Stimulated activated naive CD8-positive, alpha-beta T cell treated with anti-CD3 and anti-CD28 coated beads, Interleukin-15, Interleukin-2, amounts not matched to agents 100 ng/mL and 50 ng/mL, for 24 hours (primary cell): ENCODE results near the gene RADIL.

Experiments used
- H3K27ac Mint-ChIP-seq: one replicate; pipeline ENCODE4 v1.8.0; 2021; ENCODE audit warnings: mild to moderate bottlenecking, mixed read lengths
- H3K27me3 Mint-ChIP-seq: one replicate; pipeline ENCODE4 v1.8.0; 2021; ENCODE audit warnings: mixed read lengths
- H3K36me3 Mint-ChIP-seq: one replicate; pipeline ENCODE4 v1.8.0; 2021; ENCODE audit warnings: low read depth, mixed read lengths
- H3K4me1 Mint-ChIP-seq: one replicate; pipeline ENCODE4 v1.8.0; 2021; ENCODE audit warnings: low read depth, mixed read lengths
- H3K4me3 Mint-ChIP-seq: one replicate; pipeline ENCODE4 v1.8.0; 2021; ENCODE audit warnings: mild to moderate bottlenecking, mixed read lengths
- H3K9me3 Mint-ChIP-seq: one replicate; pipeline ENCODE4 v1.8.0; 2021; ENCODE audit warnings: mixed read lengths

The RADIL gene

GRCh38 chr7:4849390-4849789 lies 34.1 kb downstream of the RADIL start:
- H3K27me3 Mint-ChIP-seq = peaks cover 17% of the 10 kb centered on the region
- no peaks in the 10 kb centered on the region for H3K36me3 Mint-ChIP-seq
- no peaks in the 10 kb centered on the region for H3K9me3 Mint-ChIP-seq
- H3K27ac Mint-ChIP-seq = no peak overlapping the region
- H3K4me1 Mint-ChIP-seq = peaks cover 18% of the 10 kb centered on the region
- no peak overlapping the region for H3K4me3 Mint-ChIP-seq

- Mint-ChIP-seq H3K4me3 (no peak overlapping the region), H3K4me1 (peaks cover 5% of the 10 kb centered on the region)
These were observed 37.8 kb downstream of the RADIL start for GRCh38 chr7:4845740-4846142.

GRCh38 chr7:4842319-4843064 lies 41.0 kb downstream of the RADIL start:
- peaks cover 5% of the 10 kb centered on the region for H3K4me1 Mint-ChIP-seq
- H3K36me3 Mint-ChIP-seq = no peaks in the 10 kb centered on the region
- no peak overlapping the region for H3K27ac Mint-ChIP-seq
- H3K4me3 Mint-ChIP-seq = no peak overlapping the region
- H3K27me3 Mint-ChIP-seq = peaks cover 11% of the 10 kb centered on the region
- H3K9me3 Mint-ChIP-seq = no peaks in the 10 kb centered on the region

More at GRCh38 chr7:4845740-4846142, 37.8 kb downstream of the RADIL start:
- Mint-ChIP-seq H3K36me3 (no peaks in the 10 kb centered on the region), H3K27ac (no peak overlapping the region), H3K9me3 (no peaks in the 10 kb centered on the region), H3K27me3 (peaks cover 17% of the 10 kb centered on the region)

- Mint-ChIP-seq H3K4me1 (peaks cover 5% of the 10 kb centered on the region), H3K27me3 (peaks cover 11% of the 10 kb centered on the region), H3K36me3 (no peaks in the 10 kb centered on the region), H3K9me3 (no peaks in the 10 kb centered on the region), H3K27ac (no peak overlapping the region), H3K4me3 (no peak overlapping the region)
These were observed 41.7 kb downstream of the RADIL start for GRCh38 chr7:4841836-4842235.

- Mint-ChIP-seq H3K4me1 (peaks cover 5% of the 10 kb centered on the region), H3K27ac (no peak overlapping the region), H3K9me3 (no peaks in the 10 kb centered on the region), H3K36me3 (no peaks in the 10 kb centered on the region), H3K4me3 (no peak overlapping the region), H3K27me3 (peaks cover 11% of the 10 kb centered on the region)
These were observed 42.3 kb downstream of the RADIL start for GRCh38 chr7:4841007-4841784.

- Mint-ChIP-seq H3K27me3 (peaks cover 4% of the 10 kb centered on the region), H3K27ac (no peak overlapping the region), H3K4me1 (no peaks in the 10 kb centered on the region), H3K9me3 (no peaks in the 10 kb centered on the region), H3K36me3 (no peaks in the 10 kb centered on the region), H3K4me3 (no peak overlapping the region)
These were observed 43.4 kb downstream of the RADIL start for GRCh38 chr7:4840079-4840501.

- Mint-ChIP-seq H3K4me3 (no peak overlapping the region), H3K36me3 (no peaks in the 10 kb centered on the region), H3K27ac (no peak overlapping the region), H3K27me3 (no peaks in the 10 kb centered on the region), H3K4me1 (no peaks in the 10 kb centered on the region), H3K9me3 (no peaks in the 10 kb centered on the region)
These were observed 44.7 kb downstream of the RADIL start for GRCh38 chr7:4838626-4839334.

GRCh38 chr7:4837803-4838625 lies 45.5 kb downstream of the RADIL start:
- no peak overlapping the region for H3K4me3 Mint-ChIP-seq
- H3K27me3 Mint-ChIP-seq = no peaks in the 10 kb centered on the region
- H3K27ac Mint-ChIP-seq = no peak overlapping the region
- no peaks in the 10 kb centered on the region for H3K36me3 Mint-ChIP-seq
- no peaks in the 10 kb centered on the region for H3K9me3 Mint-ChIP-seq
- H3K4me1 Mint-ChIP-seq = no peaks in the 10 kb centered on the region

- no peaks in the 10 kb centered on the region for H3K4me1 Mint-ChIP-seq
- no peaks in the 10 kb centered on the region for H3K9me3 Mint-ChIP-seq
- no peak overlapping the region for H3K27ac Mint-ChIP-seq
- H3K4me3 Mint-ChIP-seq = no peak overlapping the region
- no peaks in the 10 kb centered on the region for H3K27me3 Mint-ChIP-seq
- no peaks in the 10 kb centered on the region for H3K36me3 Mint-ChIP-seq
These were observed 46.3 kb downstream of the RADIL start for GRCh38 chr7:4837041-4837802.

GRCh38 chr7:4836206-4836661 lies 47.3 kb downstream of the RADIL start:
- Mint-ChIP-seq H3K36me3 (no peaks in the 10 kb centered on the region), H3K9me3 (no peaks in the 10 kb centered on the region), H3K27me3 (no peaks in the 10 kb centered on the region), H3K4me1 (no peaks in the 10 kb centered on the region), H3K27ac (no peak overlapping the region), H3K4me3 (no peak overlapping the region)

GRCh38 chr7:4835398-4836205 lies 47.9 kb downstream of the RADIL start:
- no peak overlapping the region for H3K27ac Mint-ChIP-seq
- no peak overlapping the region for H3K4me3 Mint-ChIP-seq
- no peaks in the 10 kb centered on the region for H3K4me1 Mint-ChIP-seq
- H3K27me3 Mint-ChIP-seq = no peaks in the 10 kb centered on the region
- H3K9me3 Mint-ChIP-seq = no peaks in the 10 kb centered on the region
- no peaks in the 10 kb centered on the region for H3K36me3 Mint-ChIP-seq

GRCh38 chr7:4834601-4835397 lies 48.7 kb downstream of the RADIL start:
- Mint-ChIP-seq H3K27ac (no peak overlapping the region), H3K9me3 (no peaks in the 10 kb centered on the region), H3K4me3 (no peak overlapping the region), H3K27me3 (no peaks in the 10 kb centered on the region), H3K4me1 (no peaks in the 10 kb centered on the region), H3K36me3 (no peaks in the 10 kb centered on the region)
